ENCODE measurements around the gene GFOD2.

The GFOD2 gene

GRCh38 chr16:67750466-67750865, 31.4 kb upstream of the GFOD2 start:
- no peak overlapping the region for H2AFZ ChIP-seq (ENCODE audit: low read depth, low read length)
- H3K27me3 ChIP-seq (ENCODE audit: low read depth, low read length): no peaks in the 10 kb centered on the region
- H3K36me3 ChIP-seq (replicated peaks; ENCODE audit: low read depth, low read length): no peaks in the 10 kb centered on the region
- TF ChIP-seq CTCF (IDR thresholded peaks at IDR 0.05; ENCODE audit: low read depth, low read length) (no peak), EZH2phosphoT487 (IDR thresholded peaks at IDR 0.05; ENCODE audit: low read depth) (no peak)
- H3K27ac ChIP-seq (ENCODE audit: low read length): no peak overlapping the region
- H3K9me3 ChIP-seq (ENCODE audit: insufficient read depth, low read length): no peaks in the 10 kb centered on the region
- no peak overlapping the region for H3K4me2 ChIP-seq (ENCODE audit: low read length)
- no peaks in the 10 kb centered on the region for H3K4me1 ChIP-seq (ENCODE audit: low read length)
- no peak overlapping the region for H3K4me3 ChIP-seq (ENCODE audit: low read length)
- H3K79me2 ChIP-seq (ENCODE audit: low read length): no peaks in the 10 kb centered on the region
- H4K20me1 ChIP-seq (ENCODE audit: insufficient read depth, low read length): peaks cover 16% of the 10 kb centered on the region; the same call in 1 of the 2 replicates
- H3K9ac ChIP-seq (ENCODE audit: low read length): no peak overlapping the region

- no peak overlapping the region for H3K9ac ChIP-seq (ENCODE audit: low read length)
- no peaks in the 10 kb centered on the region for H3K36me3 ChIP-seq (replicated peaks; ENCODE audit: low read depth, low read length)
- no peak overlapping the region for H2AFZ ChIP-seq (ENCODE audit: low read depth, low read length)
- H3K79me2 ChIP-seq (ENCODE audit: low read length): no peaks in the 10 kb centered on the region
- H3K27me3 ChIP-seq (ENCODE audit: low read depth, low read length): no peaks in the 10 kb centered on the region
- no peak for TF ChIP-seq CTCF (IDR thresholded peaks at IDR 0.05; ENCODE audit: low read depth, low read length)
- TF ChIP-seq EZH2phosphoT487 (IDR thresholded peaks at IDR 0.05; ENCODE audit: low read depth): no peak
- H3K4me2 ChIP-seq (ENCODE audit: low read length): no peak overlapping the region
- peaks cover 13% of the 10 kb centered on the region; the same call in 1 of the 2 replicates for H4K20me1 ChIP-seq (ENCODE audit: insufficient read depth, low read length)
- H3K27ac ChIP-seq (ENCODE audit: low read length): no peak overlapping the region
- H3K9me3 ChIP-seq (ENCODE audit: insufficient read depth, low read length): no peaks in the 10 kb centered on the region
- no peaks in the 10 kb centered on the region for H3K4me1 ChIP-seq (ENCODE audit: low read length)
- no peak overlapping the region for H3K4me3 ChIP-seq (ENCODE audit: low read length)
Observed at GRCh38 chr16:67749436-67750078, 30.4 kb upstream of the GFOD2 start.

GRCh38 chr16:67748834-67749233, 29.7 kb upstream of the GFOD2 start:
- Histone ChIP-seq H2AFZ (ENCODE audit: low read depth, low read length) (no peak overlapping the region), H3K36me3 (replicated peaks; ENCODE audit: low read depth, low read length) (peaks cover 5% of the 10 kb centered on the region), H3K79me2 (ENCODE audit: low read length) (no peaks in the 10 kb centered on the region), H3K9ac (ENCODE audit: low read length) (no peak overlapping the region), H4K20me1 (ENCODE audit: insufficient read depth, low read length) (peaks cover 13% of the 10 kb centered on the region; the same call in 1 of the 2 replicates), H3K4me3 (ENCODE audit: low read length) (no peak overlapping the region), H3K27me3 (ENCODE audit: low read depth, low read length) (no peaks in the 10 kb centered on the region), H3K4me1 (ENCODE audit: low read length) (no peaks in the 10 kb centered on the region), H3K27ac (ENCODE audit: low read length) (no peak overlapping the region), H3K9me3 (ENCODE audit: insufficient read depth, low read length) (no peaks in the 10 kb centered on the region), H3K4me2 (ENCODE audit: low read length) (no peak overlapping the region)
- no peak for TF ChIP-seq CTCF (IDR thresholded peaks at IDR 0.05; ENCODE audit: low read depth, low read length)
- no peak for TF ChIP-seq EZH2phosphoT487 (IDR thresholded peaks at IDR 0.05; ENCODE audit: low read depth)

- TF ChIP-seq CTCF (IDR thresholded peaks at IDR 0.05; ENCODE audit: low read depth, low read length): no peak
- no peak for TF ChIP-seq EZH2phosphoT487 (IDR thresholded peaks at IDR 0.05; ENCODE audit: low read depth)
- H3K4me2 ChIP-seq (ENCODE audit: low read length): no peak overlapping the region
- H3K36me3 ChIP-seq (replicated peaks; ENCODE audit: low read depth, low read length): peaks cover 11% of the 10 kb centered on the region
- no peak overlapping the region for H3K4me3 ChIP-seq (ENCODE audit: low read length)
- H3K4me1 ChIP-seq (ENCODE audit: low read length): no peaks in the 10 kb centered on the region
- H3K27me3 ChIP-seq (ENCODE audit: low read depth, low read length): no peaks in the 10 kb centered on the region
- H4K20me1 ChIP-seq (ENCODE audit: insufficient read depth, low read length): peaks cover 13% of the 10 kb centered on the region; the same call in 1 of the 2 replicates
- H3K9ac ChIP-seq (ENCODE audit: low read length): no peak overlapping the region
- H3K9me3 ChIP-seq (ENCODE audit: insufficient read depth, low read length): no peaks in the 10 kb centered on the region
- no peak overlapping the region for H2AFZ ChIP-seq (ENCODE audit: low read depth, low read length)
- H3K79me2 ChIP-seq (ENCODE audit: low read length): no peaks in the 10 kb centered on the region
- H3K27ac ChIP-seq (ENCODE audit: low read length): no peak overlapping the region
Observed at GRCh38 chr16:67746846-67747245, 27.7 kb upstream of the GFOD2 start.

Data from OCI-LY3 (cell line).